Fibroblast of skin of right biceps (primary cell): ENCODE measurements around the gene ZNF792.
"Not testable (repeated sequence)": the region's sequence is repeated elsewhere in the genome, so short reads cannot be mapped to it uniquely, and the experiment has no call there.

Experiments used
- DNase-seq: peaks from one replicate; pipeline ENCODE4 v3.0.0-alpha.2; 2013

Gene ZNF792

GRCh38 chr19:34963573-34964406 lies at the start of gene ZNF792:
TSS of gene ZNF792 (minus strand) at chr19:34964229. CDS start at chr19:34963662, 567 bp downstream.
- DNase-seq, result peak; percentile 42

GRCh38 chr19:35013041-35013819 lies 49.2 kb upstream of the ZNF792 start:
- DNase-seq, result peak; percentile 58

GRCh38 chr19:35011737-35012682 lies 48.0 kb upstream of the ZNF792 start:
- DNase-seq, result no peak

- DNase-seq, result no peak
Observed at GRCh38 chr19:35011091-35011689, 47.2 kb upstream of the ZNF792 start.

GRCh38 chr19:35009424-35010415 lies 45.7 kb upstream of the ZNF792 start:
- DNase-seq, result no peak

- DNase-seq, result no peak
Observed at GRCh38 chr19:35008891-35009341, 44.9 kb upstream of the ZNF792 start.

- not testable (repeated sequence) for DNase-seq
Observed at GRCh38 chr19:35007427-35007826, 43.4 kb upstream of the ZNF792 start.

GRCh38 chr19:35006999-35007365 lies 43.0 kb upstream of the ZNF792 start:
- DNase-seq, result no peak

GRCh38 chr19:35006342-35006998 lies 42.4 kb upstream of the ZNF792 start:
- peak; percentile 54 for DNase-seq

GRCh38 chr19:35006007-35006341 lies 41.9 kb upstream of the ZNF792 start:
- DNase-seq, result not testable (repeated sequence)

- no peak for DNase-seq
Observed at GRCh38 chr19:35005256-35005977, 41.4 kb upstream of the ZNF792 start.

GRCh38 chr19:35004517-35005255 lies 40.7 kb upstream of the ZNF792 start:
- DNase-seq, result no peak

GRCh38 chr19:35002037-35002535 lies 38.1 kb upstream of the ZNF792 start:
- DNase-seq, result no peak

- DNase-seq, result peak; percentile 49
Observed at GRCh38 chr19:35000647-35001501, 36.8 kb upstream of the ZNF792 start.

- DNase-seq, result no peak
Observed at GRCh38 chr19:35000338-35000646, 36.3 kb upstream of the ZNF792 start.

- DNase-seq, result peak; percentile 91
Observed at GRCh38 chr19:34999498-35000337, 35.7 kb upstream of the ZNF792 start, which contains the start of gene GRAMD1A. TSS of gene GRAMD1A (plus strand) at chr19:35000323. CDS start at chr19:35000479, 156 bp downstream.
